ENCODE measurements around the gene MUC13.

Gene MUC13

DNA sequence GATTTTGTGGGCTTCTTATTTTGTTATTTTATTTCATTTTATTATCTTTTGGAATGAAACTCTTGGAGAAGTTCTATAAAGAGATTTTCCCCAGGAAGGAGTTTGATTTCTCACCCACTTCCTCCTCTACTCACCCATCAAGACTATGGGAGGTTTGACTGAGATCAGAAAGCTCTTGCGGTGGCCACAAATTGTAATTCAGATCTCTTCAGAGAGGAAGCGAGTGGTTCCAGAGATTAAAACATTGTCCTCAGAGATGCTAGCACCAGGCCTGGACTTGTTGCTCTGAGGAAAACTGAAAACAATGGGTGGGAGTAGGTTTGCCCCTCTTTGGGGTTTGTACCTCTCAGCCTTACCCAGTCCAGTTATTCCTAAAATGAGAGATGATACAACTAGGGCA lies 8.1 kb upstream of the MUC13 start:
- DNase-seq: no peak

- no peak for DNase-seq
Observed at GRCh38 chr3:124941771-124942170, 7.2 kb upstream of the MUC13 start.

GRCh38 chr3:124939661-124940060 lies 5.1 kb upstream of the MUC13 start:
- no peak for DNase-seq

- DNase-seq: no peak
Observed at GRCh38 chr3:124938896-124939295, 4.3 kb upstream of the MUC13 start.

DNA sequence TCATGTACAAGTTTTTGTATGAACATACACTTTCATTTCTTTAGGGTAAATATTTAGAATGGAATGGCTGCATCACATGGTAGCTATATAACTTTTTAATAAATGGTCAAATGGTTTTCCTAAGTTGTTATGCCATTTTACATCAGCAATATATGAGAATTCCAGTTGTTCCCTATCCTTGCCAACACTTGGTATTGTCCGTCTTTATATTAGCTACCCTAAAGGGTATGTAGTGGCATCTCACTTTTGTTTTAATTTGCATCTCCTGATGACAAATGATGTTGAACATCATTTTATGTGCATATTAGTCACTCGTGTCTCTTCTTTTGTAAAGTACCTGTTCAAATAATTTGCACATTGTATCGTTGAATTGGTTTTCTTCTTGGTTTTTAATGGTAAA lies 2.5 kb upstream of the MUC13 start:
- DNase-seq: no peak

GRCh38 chr3:124935794-124936542 lies 1.4 kb upstream of the MUC13 start:
- no peak for DNase-seq

DNA sequence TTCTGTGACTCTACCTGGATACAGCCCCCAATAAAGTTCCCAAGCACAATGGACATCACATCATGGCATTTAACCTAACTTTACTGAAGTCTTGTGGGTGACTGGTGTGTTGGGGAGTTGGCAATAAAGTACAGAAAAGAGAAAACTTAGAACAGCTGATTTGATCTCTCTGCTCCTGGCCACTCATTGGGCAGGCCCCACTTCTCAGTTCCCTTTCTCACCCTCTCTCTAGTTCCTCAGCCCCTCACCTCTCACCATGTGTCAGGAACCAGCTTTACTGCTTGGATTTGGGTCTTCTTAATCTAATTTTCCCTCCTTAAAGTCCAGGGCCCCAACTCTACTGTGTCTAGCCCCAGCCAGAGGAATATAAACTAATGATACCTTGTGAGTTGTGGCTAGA lies 713 bp upstream of the MUC13 start:
- DNase-seq: no peak

GRCh38 chr3:124928333-124929202 lies 6.0 kb downstream of the MUC13 start:
- peak; percentile 74 for DNase-seq

GRCh38 chr3:124927574-124928045 lies 6.9 kb downstream of the MUC13 start:
- DNase-seq: no peak

- DNase-seq: no peak
Observed at GRCh38 chr3:124926426-124927101, 8.0 kb downstream of the MUC13 start.

- no peak for DNase-seq
Observed at GRCh38 chr3:124924741-124925140, 9.8 kb downstream of the MUC13 start.

GRCh38 chr3:124923833-124924232 lies 10.7 kb downstream of the MUC13 start:
- DNase-seq: no peak

- DNase-seq: no peak
Observed at GRCh38 chr3:124920718-124921117, 13.8 kb downstream of the MUC13 start.

DNA sequence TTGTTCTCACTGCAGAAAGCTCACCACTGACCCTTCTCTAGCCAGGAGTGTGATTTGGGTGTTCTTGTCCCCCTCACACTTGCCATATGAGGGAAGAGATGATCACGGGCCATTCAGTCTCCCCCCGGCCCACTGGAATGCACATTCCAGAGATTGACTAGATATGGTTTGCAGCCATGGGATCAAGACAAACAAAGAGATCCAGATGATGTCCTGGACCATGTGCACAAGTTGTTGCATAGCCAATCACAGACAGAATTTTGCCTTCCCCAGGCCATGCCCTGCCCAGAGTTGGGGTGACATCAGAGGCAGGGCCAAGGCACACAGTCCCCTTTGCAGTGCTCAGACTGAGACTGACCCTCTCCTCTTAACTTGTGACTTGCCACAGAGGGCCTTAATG lies 14.8 kb downstream of the MUC13 start:
- DNase-seq: no peak

DNA sequence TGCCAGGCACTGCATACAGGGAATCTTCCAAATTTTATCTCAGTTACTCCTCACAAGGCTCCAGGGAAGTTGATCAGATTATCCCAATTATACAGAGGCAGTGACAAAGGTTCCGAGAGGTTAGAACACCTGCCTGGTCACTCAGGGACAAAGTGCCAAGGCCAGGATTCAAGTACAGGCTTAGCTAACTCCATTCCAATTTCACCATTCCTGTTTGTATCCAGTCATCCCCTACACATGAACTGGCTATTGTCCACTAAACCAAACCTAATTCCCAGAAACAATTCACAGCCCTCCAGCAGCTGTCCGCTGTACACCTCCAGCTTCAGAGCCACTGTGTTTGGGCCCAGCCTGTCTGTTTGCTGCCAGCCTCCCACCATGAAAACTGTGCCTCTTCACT lies 16.0 kb downstream of the MUC13 start:
- DNase-seq: no peak

DNA sequence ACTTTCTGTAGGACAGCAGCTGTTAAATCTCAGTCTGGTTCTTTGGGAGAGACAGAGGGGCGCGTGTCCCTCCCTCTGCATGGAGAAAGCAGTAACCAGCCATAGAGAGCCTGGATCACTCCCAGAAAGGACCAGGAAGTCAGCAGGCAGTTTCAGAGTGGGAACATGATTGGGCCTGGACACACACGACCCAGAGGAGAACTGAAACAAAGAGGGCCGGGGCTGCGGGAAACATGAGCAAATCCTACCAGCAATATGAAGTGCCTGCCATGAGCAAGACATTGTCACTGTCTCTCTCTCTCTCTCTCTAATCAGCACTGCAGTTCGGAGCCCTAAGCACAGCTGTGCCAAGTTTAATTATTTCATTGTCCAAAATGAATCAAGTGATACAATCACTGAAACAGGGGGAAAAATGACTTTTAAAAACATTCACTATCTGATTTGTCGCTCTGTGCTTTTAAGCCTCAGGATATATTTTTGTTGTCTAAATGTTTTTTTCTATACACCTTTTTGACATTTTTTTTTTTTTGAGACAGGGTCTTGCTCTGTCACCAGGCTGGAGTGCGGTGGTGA lies 17.6 kb downstream of the MUC13 start:
- no peak for DNase-seq

GRCh38 chr3:124915254-124915653 lies 19.3 kb downstream of the MUC13 start:
- DNase-seq: no peak

DNA sequence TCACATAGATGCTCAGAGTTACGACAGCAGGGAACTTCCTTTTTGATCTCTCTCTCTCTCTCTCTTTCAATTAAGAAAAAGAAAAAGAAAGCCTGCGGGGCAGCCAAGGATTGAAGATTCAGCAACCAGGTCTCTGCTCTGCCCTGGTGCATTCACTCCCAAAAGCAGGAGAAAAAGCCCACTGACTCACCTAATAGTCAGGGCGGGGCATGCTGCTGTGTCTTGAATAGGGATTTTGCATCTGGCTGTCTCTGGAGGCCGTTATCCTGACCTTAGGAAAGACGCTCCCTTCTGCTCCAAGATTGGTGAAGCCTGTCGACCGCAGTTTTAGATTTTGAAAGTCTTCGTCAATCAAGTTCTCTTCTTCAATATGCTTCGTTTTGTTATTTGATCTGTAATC lies 26.6 kb downstream of the MUC13 start:
- DNase-seq: no peak

GRCh38 chr3:124904835-124905492 lies 29.6 kb downstream of the MUC13 start:
- no peak for DNase-seq

DNA sequence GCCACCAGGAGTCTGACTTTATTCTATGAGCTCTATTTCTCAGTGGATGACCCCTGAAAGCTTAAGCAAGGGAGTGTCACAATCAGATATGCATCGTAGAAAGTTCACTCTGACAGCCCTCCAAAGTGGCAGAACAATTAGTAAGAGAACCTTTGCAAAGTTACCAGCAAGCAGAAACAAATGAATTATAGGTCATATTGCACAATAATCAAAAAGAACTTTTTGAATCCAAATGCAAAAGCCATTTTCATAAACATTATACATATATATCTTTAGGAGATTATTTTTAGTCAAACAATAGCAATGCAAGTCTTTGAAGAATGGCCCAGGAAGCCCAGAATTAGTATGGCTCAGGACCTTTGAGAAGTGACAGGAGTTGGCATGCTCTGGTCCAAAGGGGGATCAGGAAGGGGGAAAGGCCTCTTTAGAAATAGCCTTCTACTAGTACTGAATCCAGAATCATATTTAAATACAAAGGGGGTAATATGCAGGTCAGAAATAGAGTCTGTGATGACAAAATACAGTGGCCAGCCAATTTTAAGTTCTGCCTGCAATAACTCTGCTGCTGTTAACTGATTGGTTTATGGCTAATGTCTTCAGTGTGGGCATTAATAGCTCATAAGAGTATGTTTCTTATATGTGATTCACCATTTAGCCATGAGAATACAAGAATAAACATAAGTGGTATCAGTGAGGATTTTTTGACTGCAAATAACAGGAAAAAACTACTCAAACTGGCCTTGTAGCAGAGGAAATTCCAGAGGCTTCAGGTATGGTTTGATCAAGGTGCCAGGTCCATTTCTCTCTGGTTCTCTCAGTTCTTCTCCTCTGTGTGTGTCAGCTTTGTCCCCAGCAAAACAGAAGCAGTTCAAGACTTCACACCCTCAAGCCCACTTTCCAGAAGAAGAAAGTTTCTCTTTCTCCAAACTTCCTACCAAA lies 30.4 kb downstream of the MUC13 start:
- DNase-seq: no peak

DNA sequence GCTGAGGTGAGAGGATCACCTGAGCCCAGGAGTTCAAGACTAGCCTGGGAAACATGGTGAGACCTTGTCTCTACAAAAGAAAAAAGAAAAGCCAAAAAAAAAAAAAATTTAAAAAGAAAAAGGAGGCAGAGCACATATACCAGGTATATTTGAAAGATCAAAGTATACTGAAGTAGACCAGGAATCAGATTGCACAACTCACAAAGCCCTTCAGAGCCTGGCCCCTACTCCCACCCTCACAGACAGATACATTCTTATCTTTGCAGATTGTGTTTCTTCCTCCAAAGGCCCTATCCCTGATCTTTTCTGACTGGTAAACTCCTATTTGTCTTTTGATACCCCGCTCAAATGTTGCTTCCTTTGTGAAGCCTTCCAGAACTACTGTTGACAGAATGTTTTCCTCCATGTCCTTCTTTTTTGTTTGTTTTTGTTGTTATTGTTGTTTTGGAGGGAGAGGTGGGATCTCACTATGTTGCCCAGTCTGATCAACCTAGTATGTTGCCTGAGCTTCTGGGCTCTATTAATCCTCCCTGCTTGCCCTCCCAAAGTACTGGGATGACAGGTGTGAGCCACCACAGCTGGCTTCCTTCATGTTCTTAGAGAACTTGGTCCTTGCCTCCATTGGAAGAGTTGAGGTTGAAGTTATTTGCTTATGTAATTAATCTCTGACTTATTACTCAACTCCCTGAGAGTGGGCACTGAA lies 37.6 kb downstream of the MUC13 start:
- DNase-seq: no peak
